Right atrium auricular region (tissue), 2 donors: ENCODE results near the gene DNAH12. TPM values are rescaled to one million over a fixed set of nuclear protein-coding genes. Genes with fewer than 3 reads are reported as not detected.
"Not testable (repeated sequence)": the region's sequence is repeated elsewhere in the genome, so short reads cannot be mapped to it uniquely, and the experiment has no call there.

Source experiments
- DNase-seq: peaks from one replicate; pipeline ENCODE4 v3.0.0-alpha.2; 2019; ENCODE audit warnings: low spot score
- H3K27ac ChIP-seq, 2 donors: fragments of 200-600 bp; sonication (generic); 1 replicate in 1 of 2; 2 replicates in 1 of 2; pipeline ENCODE4 v1.5.1; 2016 to 2019
- H3K27me3 ChIP-seq, 2 donors: fragments of 200-600 bp; sonication (generic); one replicate each; pipeline versions ENCODE4 v1.5.1 to v1.6.0; 2017 to 2019
- H3K36me3 ChIP-seq: fragments of 200-600 bp; sonication (generic); one replicate; pipeline ENCODE4 v1.5.1; 2016
- H3K4me1 ChIP-seq, 2 donors: fragments of 200-600 bp; sonication (generic); one replicate each; pipeline versions ENCODE4 v1.5.1 to v1.6.0; 2017 to 2019
- H3K4me3 ChIP-seq, 2 donors: fragments of 200-600 bp; sonication (generic); 1 replicate in 1 of 2; 2 replicates in 1 of 2; pipeline ENCODE4 v1.5.1; 2017 to 2019; ENCODE audit warnings: mild to moderate bottlenecking in 1 of 2, moderate library complexity in 1 of 2
- H3K9me3 ChIP-seq, 2 donors: fragments of 200-600 bp; sonication (generic); one replicate each; pipeline ENCODE4 v1.5.1; 2019
- total RNA-seq, 2 donors: library from RNA; depleted of rRNA; stranded (reverse); fragments of >200 nt; gene quantifications; one replicate each; pipeline ENCODE4 v1.1.0, GENCODE V29; 2016
- TF ChIP-seq, protein P1 (sequence below), 2 donors: fragments of 200-600 bp; sonication (generic); IDR thresholded peaks; one replicate each; pipeline ENCODE4 v1.5.1; 2019; ENCODE audit warnings: antibody characterized with exemption in 2 of 2

DNAH12 gene
- total RNA-seq, 2 donors from 2014 or later, result 0.08 TPM; not detected in 1

DNA sequence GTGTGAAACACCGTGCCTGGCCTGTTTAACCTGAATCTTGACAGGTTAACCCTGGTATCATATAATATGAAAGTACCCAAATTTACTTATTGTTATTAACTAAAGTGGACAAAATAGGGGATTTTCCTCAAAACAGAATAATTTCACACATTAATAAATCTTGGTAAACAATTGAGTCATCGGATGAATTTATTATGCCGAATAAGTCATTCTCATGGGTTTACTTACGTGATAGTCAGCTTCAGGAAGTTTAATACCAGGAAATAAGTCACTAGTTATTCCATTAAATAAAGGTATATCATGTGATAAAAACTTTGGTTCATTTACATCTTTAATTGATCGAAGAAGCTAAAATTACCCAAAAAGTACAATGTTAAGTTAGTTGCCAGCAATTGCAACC, 99.7 kb downstream of the DNAH12 start:
- Histone ChIP-seq H3K4me1 (no peaks in the 10 kb centered on the region), H3K4me3 (no peak overlapping the region), H3K9me3 (peaks cover 0 to 5% of the 10 kb centered on the region in 2 donors), H3K27ac (no peak overlapping the region), H3K27me3 (no peaks in the 10 kb centered on the region), H3K36me3 (no peaks in the 10 kb centered on the region)
- DNase-seq, result no peak
- TF ChIP-seq, protein P1, sequence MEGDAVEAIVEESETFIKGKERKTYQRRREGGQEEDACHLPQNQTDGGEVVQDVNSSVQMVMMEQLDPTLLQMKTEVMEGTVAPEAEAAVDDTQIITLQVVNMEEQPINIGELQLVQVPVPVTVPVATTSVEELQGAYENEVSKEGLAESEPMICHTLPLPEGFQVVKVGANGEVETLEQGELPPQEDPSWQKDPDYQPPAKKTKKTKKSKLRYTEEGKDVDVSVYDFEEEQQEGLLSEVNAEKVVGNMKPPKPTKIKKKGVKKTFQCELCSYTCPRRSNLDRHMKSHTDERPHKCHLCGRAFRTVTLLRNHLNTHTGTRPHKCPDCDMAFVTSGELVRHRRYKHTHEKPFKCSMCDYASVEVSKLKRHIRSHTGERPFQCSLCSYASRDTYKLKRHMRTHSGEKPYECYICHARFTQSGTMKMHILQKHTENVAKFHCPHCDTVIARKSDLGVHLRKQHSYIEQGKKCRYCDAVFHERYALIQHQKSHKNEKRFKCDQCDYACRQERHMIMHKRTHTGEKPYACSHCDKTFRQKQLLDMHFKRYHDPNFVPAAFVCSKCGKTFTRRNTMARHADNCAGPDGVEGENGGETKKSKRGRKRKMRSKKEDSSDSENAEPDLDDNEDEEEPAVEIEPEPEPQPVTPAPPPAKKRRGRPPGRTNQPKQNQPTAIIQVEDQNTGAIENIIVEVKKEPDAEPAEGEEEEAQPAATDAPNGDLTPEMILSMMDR (IDR thresholded peaks at IDR 0.05), result no peak

GRCh38 chr3:57440144-57440543, 104.0 kb downstream of the DNAH12 start:
- H3K4me1 ChIP-seq, H3K9me3 ChIP-seq, DNase-seq, H3K27me3 ChIP-seq, H3K4me3 ChIP-seq, H3K36me3 ChIP-seq, H3K27ac ChIP-seq: not testable (repeated sequence)

DNA sequence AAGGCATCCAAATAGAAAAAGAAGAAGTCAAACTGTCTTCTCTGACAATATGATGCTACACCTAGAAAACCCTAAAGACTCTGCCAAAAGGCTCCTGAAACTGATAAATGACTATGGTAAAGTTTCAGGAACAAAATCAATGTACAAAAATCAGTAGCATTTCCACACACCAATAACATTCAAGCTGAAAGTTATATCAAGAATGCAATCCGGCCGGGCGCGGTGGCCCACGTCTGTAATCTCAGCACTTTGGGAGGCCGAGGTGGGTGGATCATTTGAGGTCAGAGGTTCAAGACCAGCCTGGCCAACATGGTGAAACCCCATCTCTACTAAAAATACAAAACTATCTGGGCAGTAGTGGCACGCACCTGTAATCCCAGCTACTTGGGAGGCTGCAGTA, 105.7 kb downstream of the DNAH12 start:
- not testable (repeated sequence) for H3K4me1 ChIP-seq, H3K9me3 ChIP-seq, H3K27me3 ChIP-seq, H3K4me3 ChIP-seq, H3K27ac ChIP-seq, DNase-seq, H3K36me3 ChIP-seq

- Histone ChIP-seq H3K27me3 (no peaks in the 10 kb centered on the region), H3K4me1 (no peaks in the 10 kb centered on the region), H3K36me3 (no peaks in the 10 kb centered on the region), H3K4me3 (no peak overlapping the region), H3K9me3 (peaks cover 0 to 5% of the 10 kb centered on the region in 2 donors), H3K27ac (no peak overlapping the region)
- TF ChIP-seq, protein P1 (IDR thresholded peaks at IDR 0.05), result no peak
- DNase-seq, result no peak
Measured at GRCh38 chr3:57436195-57436761, 107.9 kb downstream of the DNAH12 start.

DNA sequence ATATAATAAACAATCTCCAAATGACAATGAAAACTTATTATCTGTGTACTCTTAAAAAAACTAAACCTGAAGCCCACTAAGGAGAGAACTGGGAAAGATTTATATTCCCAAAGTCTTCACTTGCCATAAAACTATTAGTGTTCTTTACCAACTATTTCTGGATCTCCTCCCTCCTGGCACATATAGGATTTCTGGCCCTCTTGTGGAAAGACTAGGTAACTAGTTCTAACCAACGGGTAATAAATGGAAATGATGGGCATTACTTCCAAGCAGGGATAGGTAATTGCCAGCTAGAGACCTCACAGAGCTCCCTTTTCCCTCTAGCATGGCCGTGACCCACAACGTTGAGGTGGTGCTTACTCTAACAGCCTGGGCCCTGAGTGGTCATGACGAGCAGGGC, 110.1 kb downstream of the DNAH12 start:
- no peak for DNase-seq
- Histone ChIP-seq H3K4me1 (no peaks in the 10 kb centered on the region), H3K27me3 (no peaks in the 10 kb centered on the region), H3K9me3 (no peaks in the 10 kb centered on the region), H3K36me3 (no peaks in the 10 kb centered on the region), H3K4me3 (no peak overlapping the region), H3K27ac (no peak overlapping the region)
- TF ChIP-seq, protein P1 (IDR thresholded peaks at IDR 0.05), result no peak

DNA sequence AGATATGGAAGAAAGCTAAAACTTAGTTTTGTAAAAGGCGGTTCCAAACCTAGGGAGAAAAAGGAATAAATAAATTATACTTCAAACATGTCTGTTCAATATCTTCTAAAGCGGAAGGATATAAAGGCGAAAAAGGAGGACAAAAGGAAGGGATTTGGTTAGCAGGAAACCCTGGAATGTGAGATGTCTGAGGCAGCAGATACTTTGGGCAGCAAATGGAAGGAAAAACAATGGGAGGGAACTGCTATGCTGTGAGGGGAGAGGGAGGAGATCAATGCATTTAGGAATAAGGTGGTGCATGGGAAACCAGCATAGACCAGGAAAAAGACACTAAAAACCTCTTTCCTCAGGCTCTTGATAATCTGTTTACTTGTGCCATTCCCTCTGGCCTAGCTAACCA, 120.8 kb downstream of the DNAH12 start:
- no peaks in the 10 kb centered on the region for H3K36me3 ChIP-seq
- DNase-seq, result no peak
- no peaks in the 10 kb centered on the region for H3K27me3 ChIP-seq
- H3K27ac ChIP-seq, result no peak overlapping the region
- H3K4me3 ChIP-seq, result no peak overlapping the region
- TF ChIP-seq, protein P1 (IDR thresholded peaks at IDR 0.05), result no peak
- H3K4me1 ChIP-seq, result no peaks in the 10 kb centered on the region
- H3K9me3 ChIP-seq, result no peaks in the 10 kb centered on the region

DNA sequence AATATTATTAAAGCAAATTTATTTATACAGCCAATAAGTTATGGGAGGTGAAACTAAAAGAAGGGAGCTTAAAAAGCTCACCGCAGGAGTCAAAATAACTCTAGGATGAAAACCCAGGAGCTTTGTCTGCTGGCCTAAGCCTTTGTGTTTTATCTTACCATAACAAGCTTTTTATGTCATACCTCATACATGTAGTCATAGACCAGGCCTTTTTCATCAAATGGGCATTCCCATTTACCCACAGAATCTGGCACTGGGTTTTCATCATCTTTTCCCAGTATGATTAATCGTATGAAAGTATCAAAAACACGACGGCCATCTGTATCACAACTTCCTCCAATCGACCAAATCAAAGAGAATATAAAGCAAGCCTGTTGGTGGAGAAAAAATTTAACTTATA, 122.8 kb downstream of the DNAH12 start:
- TF ChIP-seq, protein P1 (IDR thresholded peaks at IDR 0.05), result no peak

More for the DNA sequence above, 122.8 kb downstream of the DNAH12 start:
- Histone ChIP-seq H3K4me3 (no peak overlapping the region), H3K4me1 (no peaks in the 10 kb centered on the region), H3K36me3 (no peaks in the 10 kb centered on the region), H3K27me3 (no peaks in the 10 kb centered on the region), H3K9me3 (no peaks in the 10 kb centered on the region), H3K27ac (no peak overlapping the region)
- no peak for DNase-seq
